ENCODE results near the gene GNLY.

The GNLY gene

GRCh38 chr2:85684380-85684779 lies 9.8 kb upstream of the GNLY start:
- TF ChIP-seq, protein P1, sequence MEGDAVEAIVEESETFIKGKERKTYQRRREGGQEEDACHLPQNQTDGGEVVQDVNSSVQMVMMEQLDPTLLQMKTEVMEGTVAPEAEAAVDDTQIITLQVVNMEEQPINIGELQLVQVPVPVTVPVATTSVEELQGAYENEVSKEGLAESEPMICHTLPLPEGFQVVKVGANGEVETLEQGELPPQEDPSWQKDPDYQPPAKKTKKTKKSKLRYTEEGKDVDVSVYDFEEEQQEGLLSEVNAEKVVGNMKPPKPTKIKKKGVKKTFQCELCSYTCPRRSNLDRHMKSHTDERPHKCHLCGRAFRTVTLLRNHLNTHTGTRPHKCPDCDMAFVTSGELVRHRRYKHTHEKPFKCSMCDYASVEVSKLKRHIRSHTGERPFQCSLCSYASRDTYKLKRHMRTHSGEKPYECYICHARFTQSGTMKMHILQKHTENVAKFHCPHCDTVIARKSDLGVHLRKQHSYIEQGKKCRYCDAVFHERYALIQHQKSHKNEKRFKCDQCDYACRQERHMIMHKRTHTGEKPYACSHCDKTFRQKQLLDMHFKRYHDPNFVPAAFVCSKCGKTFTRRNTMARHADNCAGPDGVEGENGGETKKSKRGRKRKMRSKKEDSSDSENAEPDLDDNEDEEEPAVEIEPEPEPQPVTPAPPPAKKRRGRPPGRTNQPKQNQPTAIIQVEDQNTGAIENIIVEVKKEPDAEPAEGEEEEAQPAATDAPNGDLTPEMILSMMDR (IDR thresholded peaks at IDR 0.05; ENCODE audit: low read depth, low read length, missing control alignments), result no peak
- no peak for DNase-seq (ENCODE audit: extremely low read depth, low read depth)
- H3K4me3 ChIP-seq (replicated peaks; ENCODE audit: low read depth, low read length), result no peak overlapping the region

DNA sequence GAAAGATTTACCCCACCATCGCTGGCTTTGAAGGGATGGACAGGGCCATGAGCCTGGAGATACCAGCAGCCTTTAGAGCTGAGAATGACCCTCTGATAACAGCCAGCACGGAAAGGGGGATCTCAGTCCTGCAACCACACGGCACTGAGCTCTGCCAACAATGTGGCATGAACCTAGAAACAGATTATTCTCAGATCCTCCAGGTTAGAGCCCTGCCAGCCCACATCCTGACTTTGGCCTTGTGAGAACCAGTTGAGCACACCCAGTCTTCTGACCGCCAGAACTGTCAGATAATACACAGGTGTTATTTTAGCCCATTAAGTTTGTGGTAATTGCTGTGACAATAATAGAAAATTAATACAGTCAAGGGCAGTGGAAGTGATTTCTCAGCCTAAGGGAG lies 9.4 kb upstream of the GNLY start:
- H3K4me3 ChIP-seq (replicated peaks; ENCODE audit: low read depth, low read length), result no peak overlapping the region
- DNase-seq (ENCODE audit: extremely low read depth, low read depth), result no peak
- TF ChIP-seq, protein P1 (IDR thresholded peaks at IDR 0.05; ENCODE audit: low read depth, low read length, missing control alignments), result no peak

- TF ChIP-seq, protein P1 (IDR thresholded peaks at IDR 0.05; ENCODE audit: low read depth, low read length, missing control alignments), result no peak
- DNase-seq (ENCODE audit: extremely low read depth, low read depth), result no peak
- no peak overlapping the region for H3K4me3 ChIP-seq (replicated peaks; ENCODE audit: low read depth, low read length)
These were observed 3.2 kb upstream of the GNLY start for GRCh38 chr2:85690932-85691331.

GRCh38 chr2:85692039-85692645 lies 2.0 kb upstream of the GNLY start:
- H3K4me3 ChIP-seq (replicated peaks; ENCODE audit: low read depth, low read length), result no peak overlapping the region
- no peak for DNase-seq (ENCODE audit: extremely low read depth, low read depth)
- TF ChIP-seq, protein P1 (IDR thresholded peaks at IDR 0.05; ENCODE audit: low read depth, low read length, missing control alignments), result no peak

GRCh38 chr2:85695121-85695520 lies 963 bp downstream of the GNLY start:
- TF ChIP-seq, protein P1 (IDR thresholded peaks at IDR 0.05; ENCODE audit: low read depth, low read length, missing control alignments), result no peak
- no peak for DNase-seq (ENCODE audit: extremely low read depth, low read depth)
- no peak overlapping the region for H3K4me3 ChIP-seq (replicated peaks; ENCODE audit: low read depth, low read length)

- DNase-seq (ENCODE audit: extremely low read depth, low read depth), result no peak
- TF ChIP-seq, protein P1 (IDR thresholded peaks at IDR 0.05; ENCODE audit: low read depth, low read length, missing control alignments), result no peak
- no peak overlapping the region for H3K4me3 ChIP-seq (replicated peaks; ENCODE audit: low read depth, low read length)
These were observed 1.8 kb downstream of the GNLY start for GRCh38 chr2:85695691-85696668.

All from HFF-Myc (cell line).